ENCODE results near the gene PDXP. TPM values are rescaled to one million over a fixed set of nuclear protein-coding genes. Genes with fewer than 3 reads are reported as not detected.
"Not testable (repeated sequence)": the region's sequence is repeated elsewhere in the genome, so short reads cannot be mapped to it uniquely, and the experiment has no call there.

Gene PDXP
- total and polyA plus RNA-seq, 3 donors from 2014 or later = 51.9 to 117 (median 95.7) TPM

GRCh38 chr22:37686002-37686982, 27.8 kb downstream of the PDXP start, which contains the start of gene NOL12:
Gene NOL12, plus strand, starts transcription at chr22:37686343. Its CDS starts 50 bp downstream, at chr22:37686393.
- Histone ChIP-seq H3K9me3 (no peaks in the 10 kb centered on the region), H3K27me3 (no peaks in the 10 kb centered on the region), H3K27ac (peak within 1 kb of the TSS; percentile 85 to 86), H3K4me3 (peak within 1 kb of the TSS; percentile 76 to 92), H3K4me1 (peaks cover 12% of the 10 kb centered on the region), H3K36me3 (ENCODE audit: low read depth, missing control alignments) (no peaks in the 10 kb centered on the region)
- WGBS, 2 donors = 2% methylated on average over 37 to 61 of the region's 62 CpGs
- intact Hi-C loops (cut with DNase I; ENCODE audit: low total_unique reads) = no loop called here
- TF ChIP-seq POLR2A (IDR thresholded peaks at IDR 0.05) (no peak), CTCF (IDR thresholded peaks at IDR 0.05) (no peak)
- DNase-seq = peak; percentile 90

DNA sequence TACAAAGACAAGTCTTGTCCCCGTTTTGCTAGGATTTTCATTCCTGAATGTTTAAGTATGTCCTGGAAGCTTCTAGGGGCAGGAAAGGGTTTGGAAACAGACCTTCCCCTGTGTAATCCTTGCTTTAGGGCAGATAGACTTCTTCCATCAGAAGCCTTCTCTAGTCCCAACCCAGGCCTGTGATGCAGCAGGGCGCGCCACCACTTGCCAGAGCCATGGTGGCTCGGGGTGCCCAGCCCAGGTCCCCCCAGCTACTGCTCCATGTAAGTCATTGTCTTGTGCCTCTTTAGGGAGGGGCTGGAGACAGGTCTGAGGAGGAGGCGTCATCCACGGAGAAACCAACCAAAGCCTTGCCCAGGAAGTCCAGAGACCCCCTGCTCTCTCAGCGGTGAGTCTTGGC, 31.9 kb downstream of the PDXP start:
- intact Hi-C loops (cut with DNase I; ENCODE audit: low total_unique reads) = no loop called here
- H3K9me3 ChIP-seq = no peaks in the 10 kb centered on the region
- H3K4me3 ChIP-seq = no peak overlapping the region
- 84 to 97% methylated on average over 4 to 7 of the region's 7 CpGs for WGBS, 2 donors
- no peaks in the 10 kb centered on the region for H3K27me3 ChIP-seq
- H3K4me1 ChIP-seq = peaks cover 7% of the 10 kb centered on the region
- no peak overlapping the region for H3K27ac ChIP-seq
- no peak for TF ChIP-seq POLR2A (IDR thresholded peaks at IDR 0.05)
- no peak for TF ChIP-seq CTCF (IDR thresholded peaks at IDR 0.05)
- DNase-seq = no peak
- H3K36me3 ChIP-seq (ENCODE audit: low read depth, missing control alignments) = no peaks in the 10 kb centered on the region

- DNase-seq = no peak
- Histone ChIP-seq H3K27me3 (no peaks in the 10 kb centered on the region), H3K9me3 (no peaks in the 10 kb centered on the region), H3K4me1 (peaks cover 7% of the 10 kb centered on the region), H3K4me3 (no peak overlapping the region), H3K27ac (no peak overlapping the region), H3K36me3 (ENCODE audit: low read depth, missing control alignments) (no peaks in the 10 kb centered on the region)
- WGBS, 2 donors = 94 to 95% methylated on average over 4 to 18 of the region's 18 CpGs
- TF ChIP-seq POLR2A (IDR thresholded peaks at IDR 0.05) (no peak), CTCF (IDR thresholded peaks at IDR 0.05) (no peak)
- intact Hi-C loops (cut with DNase I; ENCODE audit: low total_unique reads) = no loop called here
Observed at GRCh38 chr22:37690901-37691504, 32.5 kb downstream of the PDXP start.

- Histone ChIP-seq H3K36me3 (ENCODE audit: low read depth, missing control alignments) (no peaks in the 10 kb centered on the region), H3K4me1 (peaks cover 7% of the 10 kb centered on the region), H3K27ac (no peak overlapping the region), H3K9me3 (no peaks in the 10 kb centered on the region), H3K27me3 (no peaks in the 10 kb centered on the region), H3K4me3 (no peak overlapping the region)
- intact Hi-C loops (cut with DNase I; ENCODE audit: low total_unique reads) = no loop called here
- no peak for DNase-seq
- 88% methylated on average over 8 to 15 of the region's 15 CpGs for WGBS, 2 donors
- TF ChIP-seq POLR2A (IDR thresholded peaks at IDR 0.05) = no peak
- TF ChIP-seq CTCF (IDR thresholded peaks at IDR 0.05) = no peak
Observed at GRCh38 chr22:37692627-37693285, 34.2 kb downstream of the PDXP start.

DNA sequence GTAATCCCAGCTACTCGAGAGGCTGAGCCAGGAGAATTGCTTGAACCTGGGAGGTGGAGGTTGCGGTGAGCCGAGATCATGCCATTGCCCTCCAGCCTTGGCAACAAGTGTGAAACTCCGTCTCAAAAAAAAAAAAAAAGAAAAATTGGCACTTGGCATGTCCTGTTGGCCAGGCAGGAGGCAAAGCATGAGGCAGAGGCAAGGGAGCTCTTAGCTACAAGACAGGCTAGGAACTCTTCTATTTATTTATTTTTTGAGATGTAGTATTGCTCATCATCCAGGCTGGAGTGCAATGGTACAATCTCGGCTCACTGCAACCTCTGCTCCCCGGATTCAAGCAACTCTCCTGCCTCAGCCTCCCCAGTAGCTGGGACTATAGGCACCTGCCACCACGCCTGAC, 35.6 kb downstream of the PDXP start:
- H3K36me3 ChIP-seq (ENCODE audit: low read depth, missing control alignments); H3K27ac ChIP-seq; H3K4me3 ChIP-seq; H3K9me3 ChIP-seq; intact Hi-C loops (cut with DNase I; ENCODE audit: low total_unique reads); DNase-seq; H3K27me3 ChIP-seq; H3K4me1 ChIP-seq: not testable (repeated sequence)
- 94 to 97% methylated on average over 7 of the region's 7 CpGs for WGBS, 2 donors

DNA sequence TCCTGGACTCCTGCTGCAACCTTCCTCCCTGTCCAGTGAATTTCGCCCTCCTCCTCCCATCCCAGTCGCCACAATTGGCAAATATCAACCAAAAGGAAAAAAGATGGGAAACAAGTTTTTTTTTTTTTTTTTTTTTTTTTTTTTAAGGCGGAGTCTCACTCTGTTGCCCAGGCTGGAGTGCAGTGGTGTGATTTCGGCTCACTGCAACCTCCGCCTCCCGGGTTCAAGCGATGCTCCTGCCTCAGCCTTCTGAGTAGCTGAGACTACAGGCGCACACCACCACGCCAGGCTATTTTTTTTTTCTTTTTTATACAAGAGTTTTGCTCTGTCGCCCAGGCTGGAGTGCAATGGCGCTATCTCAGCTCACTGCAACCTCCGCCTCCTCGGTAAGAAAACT, 37.7 kb downstream of the PDXP start:
- H3K4me3 ChIP-seq, H3K9me3 ChIP-seq, H3K27ac ChIP-seq: not testable (repeated sequence)

More for the DNA sequence above, 37.7 kb downstream of the PDXP start:
- H3K36me3 ChIP-seq (ENCODE audit: low read depth, missing control alignments); H3K4me1 ChIP-seq; DNase-seq; H3K27me3 ChIP-seq; intact Hi-C loops (cut with DNase I; ENCODE audit: low total_unique reads): not testable (repeated sequence)
- 28 to 30% methylated on average over 13 of the region's 13 CpGs for WGBS, 2 donors
